Non-pigmented ciliary epithelial cell (primary cell): ENCODE results near the gene INPP4B.
A peak's percentile ranks its signal among the peaks of the same experiment; 100 is the strongest.
"Not testable (repeated sequence)": the region's sequence is repeated elsewhere in the genome, so short reads cannot be mapped to it uniquely, and the experiment has no call there.

Experiments used
- DNase-seq: peaks from one replicate; pipeline ENCODE4 v3.0.0-alpha.2; 2010; ENCODE audit warnings: low read depth

INPP4B gene

DNA sequence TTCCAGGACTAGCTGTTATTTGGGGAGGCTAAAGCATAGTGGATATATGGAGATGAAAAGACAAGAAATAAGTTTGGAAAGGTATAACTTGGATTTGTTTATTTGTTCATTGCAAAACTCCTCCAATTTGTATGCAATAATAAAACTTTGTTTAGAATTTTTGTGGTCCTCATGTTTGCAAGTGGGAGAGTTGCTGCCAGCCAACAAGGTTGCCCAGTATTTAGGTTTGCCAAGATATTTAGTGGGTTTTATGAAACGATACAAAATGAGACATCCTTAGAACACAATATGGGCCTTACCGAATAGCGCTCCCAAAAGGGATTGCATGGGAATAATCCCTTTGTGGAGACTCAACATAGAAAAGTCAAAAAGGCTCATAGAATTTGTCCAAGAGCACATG, 162.1 kb downstream of the INPP4B start:
- DNase-seq, result no peak

GRCh38 chr4:142683503-142683902, 162.6 kb downstream of the INPP4B start:
- no peak for DNase-seq

DNA sequence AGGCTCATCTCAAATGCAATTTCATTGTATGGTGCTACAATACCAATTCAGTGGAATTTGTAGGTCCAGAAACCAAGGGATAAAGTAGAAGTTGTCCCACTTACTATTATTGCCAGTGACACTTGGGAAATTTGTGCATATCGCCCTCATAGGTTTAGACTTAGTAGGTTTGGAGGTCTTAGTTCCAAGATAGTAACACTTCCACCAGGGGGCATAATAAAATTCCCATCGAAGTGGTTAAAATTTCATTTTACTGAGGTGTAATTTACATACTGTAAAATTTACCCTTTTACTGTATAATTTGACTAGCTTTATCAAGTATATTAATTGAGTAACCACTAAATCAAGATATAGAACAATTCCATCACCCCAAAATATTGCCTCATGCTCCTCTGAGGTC, 174.6 kb downstream of the INPP4B start:
- DNase-seq, result no peak

- DNase-seq, result no peak
These were observed 182.3 kb downstream of the INPP4B start for GRCh38 chr4:142663828-142664227.

DNA sequence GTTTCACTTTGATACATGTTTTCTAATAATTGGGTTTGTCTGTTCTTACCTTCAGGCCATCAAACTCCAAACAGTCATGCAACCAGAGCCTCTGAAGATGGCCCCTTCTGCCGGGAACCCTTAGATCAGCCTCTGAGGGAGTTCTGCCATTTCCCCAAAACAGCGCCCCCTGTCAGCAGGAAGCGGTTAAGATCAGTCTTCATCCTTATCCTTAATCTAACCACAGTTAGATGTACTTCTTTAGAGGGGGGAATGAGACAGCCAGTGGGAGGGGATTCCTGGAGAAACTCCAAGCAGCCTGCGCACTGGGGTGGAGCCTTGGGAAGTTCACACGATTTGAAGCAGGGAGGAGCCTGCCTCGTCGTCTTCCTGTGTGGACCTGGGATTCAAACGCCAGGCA, 185.4 kb downstream of the INPP4B start:
- no peak for DNase-seq

DNA sequence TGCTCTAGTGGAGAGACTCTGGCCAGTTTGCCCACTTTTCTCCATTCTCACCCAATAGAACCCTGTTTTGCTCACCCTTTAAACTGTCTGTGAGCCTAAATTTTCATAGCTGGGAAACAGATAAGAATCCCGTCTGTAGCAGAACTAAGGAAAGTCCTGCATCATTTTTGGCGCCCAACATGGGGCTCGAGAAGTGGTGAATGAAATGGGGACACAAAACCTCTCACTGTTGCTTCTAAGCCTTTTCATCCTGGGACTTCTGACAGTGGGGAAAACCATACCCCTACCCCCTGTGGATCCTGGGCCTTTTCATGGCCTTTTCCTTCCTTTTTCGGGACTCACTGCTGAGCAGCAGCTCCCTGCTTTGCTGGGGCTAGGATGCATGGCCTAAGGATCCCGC, 189.9 kb downstream of the INPP4B start:
- no peak for DNase-seq

DNA sequence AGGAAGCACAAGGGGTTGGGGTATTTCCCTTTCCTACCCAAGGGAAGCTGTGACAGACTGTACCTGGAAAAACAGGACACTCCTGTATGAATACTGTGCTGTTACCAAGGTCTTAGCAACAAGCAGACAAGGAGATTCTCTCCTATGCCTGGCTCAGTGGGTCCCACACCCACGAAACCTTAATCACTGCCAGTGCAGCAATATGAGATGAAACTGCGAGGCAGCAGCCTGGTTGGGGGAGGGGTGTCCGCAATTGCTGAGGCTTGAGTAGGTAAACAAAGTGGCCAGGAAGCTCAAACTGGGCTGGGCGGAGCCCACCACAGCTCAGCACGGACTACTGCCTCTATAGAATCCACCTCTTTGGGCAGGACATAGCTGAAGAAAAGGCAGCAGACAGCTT, 197.7 kb downstream of the INPP4B start:
- no peak for DNase-seq

GRCh38 chr4:142645475-142646108, 200.5 kb downstream of the INPP4B start:
- no peak for DNase-seq

GRCh38 chr4:142644628-142645027, 201.5 kb downstream of the INPP4B start:
- not testable (repeated sequence) for DNase-seq

DNA sequence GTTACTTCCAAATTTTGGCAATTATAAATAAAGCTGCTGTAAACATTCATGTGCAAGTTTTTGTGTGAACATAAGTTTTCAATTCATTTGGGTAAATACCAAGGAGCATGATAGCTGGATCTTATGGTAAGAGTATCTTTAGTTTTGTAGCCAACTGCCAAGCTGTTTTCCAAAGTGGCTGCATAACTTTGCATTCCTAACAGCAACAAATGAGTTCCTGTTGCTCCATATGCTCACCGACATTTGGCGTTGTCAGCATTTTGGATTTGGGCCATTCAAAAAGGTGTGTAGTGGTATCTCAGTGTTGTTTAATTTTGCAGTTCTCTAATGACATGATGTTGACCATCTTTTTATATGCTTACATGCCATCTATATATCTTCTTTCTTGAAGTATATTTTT, 208.5 kb downstream of the INPP4B start:
- no peak for DNase-seq

DNA sequence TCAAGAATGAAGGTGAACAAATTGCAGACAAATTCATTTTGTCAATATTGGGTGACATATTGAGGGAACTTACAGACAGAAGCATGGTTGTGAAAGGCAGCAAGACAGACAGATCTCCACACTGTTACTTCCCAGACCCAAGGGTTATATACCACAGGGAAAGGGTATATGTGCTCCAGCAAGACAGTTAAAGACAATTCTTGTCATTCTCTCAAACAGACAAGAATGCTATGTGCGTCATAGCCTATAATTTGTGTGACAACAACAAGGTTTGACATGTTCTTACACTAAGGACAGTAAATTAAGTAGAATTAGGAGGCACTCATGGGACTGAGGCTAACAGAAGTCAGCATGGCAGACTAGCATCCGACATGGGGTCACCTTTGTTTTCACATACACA, 214.3 kb downstream of the INPP4B start:
- no peak for DNase-seq

DNA sequence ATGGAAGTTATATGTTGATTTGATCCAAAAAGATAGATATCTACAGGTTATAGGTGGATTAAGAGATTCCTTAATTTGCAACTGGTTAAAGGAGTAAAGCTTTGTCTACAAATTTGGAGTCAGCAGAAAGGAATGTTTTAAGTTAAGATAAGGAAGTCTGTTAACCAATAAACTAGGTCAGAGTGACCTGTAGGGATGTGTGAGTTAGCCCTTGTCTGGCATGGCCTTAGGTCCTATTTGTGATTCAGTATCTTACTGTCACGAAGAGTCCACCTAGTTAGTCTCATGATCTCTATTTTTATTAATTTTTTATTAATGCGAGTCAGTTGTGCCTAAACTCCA, 230.8 kb downstream of the INPP4B start:
- DNase-seq, result peak; percentile 60

GRCh38 chr4:142614621-142615323, 231.3 kb downstream of the INPP4B start:
- peak; percentile 35 for DNase-seq

DNA sequence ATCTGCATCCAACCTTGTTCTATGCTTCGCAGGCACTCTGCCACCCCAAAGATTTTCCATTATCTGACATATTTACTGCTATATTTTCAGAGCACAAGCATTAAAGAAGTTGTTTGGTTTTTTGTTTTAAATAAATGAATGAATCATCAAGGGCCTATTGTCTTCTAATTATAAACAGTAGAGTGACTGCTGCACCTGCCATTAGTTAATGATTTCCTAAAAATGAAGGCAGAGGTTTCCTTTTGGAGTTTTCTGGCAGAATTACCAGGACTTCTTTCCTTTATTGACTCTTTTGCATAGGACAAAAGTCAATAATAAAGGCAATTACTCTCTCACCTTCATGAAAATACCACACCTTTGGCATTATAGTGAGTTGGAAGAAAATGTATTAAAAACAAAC, 238.1 kb downstream of the INPP4B start:
- DNase-seq, result no peak

DNA sequence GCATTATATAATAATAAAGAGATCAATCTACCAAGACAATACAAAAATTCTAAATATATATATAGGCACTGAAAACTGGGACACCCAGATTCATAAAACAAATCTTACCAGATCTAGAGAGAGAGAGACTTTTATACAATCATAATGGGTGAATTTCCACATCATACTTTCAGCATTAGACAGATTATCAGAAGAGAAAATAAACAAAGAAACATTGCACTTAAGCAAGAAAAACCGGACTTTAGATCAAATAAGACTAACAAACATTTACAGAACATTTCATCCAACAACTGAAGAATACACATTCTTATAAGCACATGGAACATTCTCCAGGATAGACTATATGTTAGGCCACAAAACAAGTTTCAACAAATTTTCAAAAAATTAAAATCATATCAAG, 245.1 kb downstream of the INPP4B start:
- DNase-seq, result no peak

GRCh38 chr4:142598132-142598531, 248.0 kb downstream of the INPP4B start:
- no peak for DNase-seq

- DNase-seq, result no peak
These were observed 249.5 kb downstream of the INPP4B start for GRCh38 chr4:142596595-142596994.

- DNase-seq, result no peak
These were observed 250.0 kb downstream of the INPP4B start for GRCh38 chr4:142596121-142596520.

- no peak for DNase-seq
These were observed 250.8 kb downstream of the INPP4B start for GRCh38 chr4:142595222-142595871.

DNA sequence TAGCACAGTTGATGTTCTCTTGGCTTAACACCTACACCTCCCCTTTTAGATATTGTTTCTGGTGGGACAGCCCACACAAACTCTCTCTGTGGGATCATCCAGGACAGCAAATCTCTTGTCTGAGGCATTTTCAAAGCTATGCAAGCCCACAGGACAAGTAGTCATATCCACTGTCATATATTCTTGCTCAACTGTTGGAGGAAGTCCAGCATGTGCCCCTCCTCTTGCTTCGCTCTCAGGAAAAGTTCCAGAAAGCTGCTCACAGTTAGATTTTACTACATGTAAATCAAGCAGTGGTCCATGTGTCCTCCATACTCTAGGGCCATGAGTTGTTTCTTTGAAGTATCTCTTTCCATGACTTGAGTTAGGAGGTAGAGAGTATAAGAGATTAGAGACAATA, 260.7 kb downstream of the INPP4B start:
- DNase-seq, result no peak

DNA sequence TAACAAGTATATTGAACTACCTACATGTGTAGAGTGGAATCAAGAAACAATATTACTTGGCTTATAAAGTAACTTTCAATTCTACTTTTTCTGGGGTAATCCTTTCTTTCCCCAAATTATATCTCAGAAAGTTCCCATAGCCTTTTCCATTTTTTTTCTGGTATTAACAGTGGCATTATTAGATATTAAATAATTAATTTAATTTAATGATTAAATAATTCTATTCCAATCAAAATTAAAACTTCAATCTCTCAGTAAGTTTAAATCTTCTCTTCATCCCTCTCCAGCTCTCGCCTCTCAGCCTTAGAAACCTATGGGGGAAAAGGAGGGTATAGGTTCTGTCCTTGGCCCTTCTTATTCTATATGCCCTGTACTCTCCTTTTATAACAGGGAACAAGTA, 262.4 kb downstream of the INPP4B start:
- no peak for DNase-seq

- no peak for DNase-seq
These were observed 263.8 kb downstream of the INPP4B start for GRCh38 chr4:142582340-142582739.

DNA sequence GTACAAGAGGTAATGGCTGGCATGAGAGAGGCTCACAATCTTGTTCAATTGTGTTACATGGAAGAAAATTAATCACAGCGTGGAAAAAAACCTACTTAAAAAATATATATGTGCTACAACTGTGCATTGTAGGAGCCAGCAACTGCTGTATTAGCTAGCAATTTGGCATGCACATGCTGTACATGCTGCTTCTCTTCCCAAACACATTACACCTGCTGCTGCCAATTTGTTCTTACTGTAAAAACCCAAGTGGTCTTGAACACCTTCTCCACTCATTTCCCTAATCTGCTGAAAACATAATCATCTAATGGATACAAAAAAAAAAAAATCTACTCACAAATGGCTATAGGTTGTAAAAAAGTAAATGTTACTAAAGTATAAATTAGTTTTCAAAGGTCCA, 264.2 kb downstream of the INPP4B start:
- DNase-seq, result no peak

DNA sequence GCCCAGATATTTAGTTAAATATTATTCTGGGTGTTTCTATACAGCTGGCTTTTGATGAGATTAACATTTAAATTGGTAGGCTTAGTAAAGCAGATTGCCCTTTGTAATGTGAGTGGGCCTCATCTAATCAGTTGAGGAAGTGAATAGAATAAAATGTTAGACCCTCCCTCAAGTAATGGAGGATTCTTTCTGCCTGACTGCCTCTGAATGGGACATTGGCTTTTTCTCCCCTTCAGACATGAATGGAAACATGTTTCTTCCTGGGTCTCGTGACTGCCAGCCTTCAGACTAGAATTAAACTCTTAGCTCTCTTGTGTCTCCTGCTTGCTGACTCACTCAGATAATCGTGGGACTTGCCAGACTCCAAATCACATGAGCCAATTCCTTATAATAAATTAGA, 266.7 kb downstream of the INPP4B start:
- DNase-seq, result no peak
